Measurements from ENCODE around the gene ING1.
A peak's percentile ranks its signal among the peaks of the same experiment; 100 is the strongest.
"Not testable (repeated sequence)": the region's sequence is repeated elsewhere in the genome, so short reads cannot be mapped to it uniquely, and the experiment has no call there.

ING1 gene

DNA sequence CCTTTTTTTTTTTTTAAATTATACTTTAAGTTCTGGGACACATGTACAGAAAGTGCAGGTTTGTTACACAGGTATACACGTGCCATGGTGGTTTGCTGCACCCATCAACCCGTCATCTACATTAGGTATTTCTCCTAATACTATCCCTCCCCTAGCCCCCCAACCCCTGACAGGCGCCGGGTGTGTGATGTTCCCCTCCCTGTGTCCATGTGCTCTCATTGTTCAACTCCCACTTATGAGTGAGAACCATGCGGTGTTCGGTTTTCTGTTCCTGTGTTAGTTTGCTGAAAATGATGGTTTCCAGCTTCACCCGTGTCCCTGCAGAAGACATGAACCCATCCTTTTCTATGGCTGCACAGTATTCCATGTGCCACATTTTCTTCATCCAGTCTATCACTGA lies 17.7 kb upstream of the ING1 start:
- not testable (repeated sequence) for DNase-seq (ENCODE audit: low spot score)

DNA sequence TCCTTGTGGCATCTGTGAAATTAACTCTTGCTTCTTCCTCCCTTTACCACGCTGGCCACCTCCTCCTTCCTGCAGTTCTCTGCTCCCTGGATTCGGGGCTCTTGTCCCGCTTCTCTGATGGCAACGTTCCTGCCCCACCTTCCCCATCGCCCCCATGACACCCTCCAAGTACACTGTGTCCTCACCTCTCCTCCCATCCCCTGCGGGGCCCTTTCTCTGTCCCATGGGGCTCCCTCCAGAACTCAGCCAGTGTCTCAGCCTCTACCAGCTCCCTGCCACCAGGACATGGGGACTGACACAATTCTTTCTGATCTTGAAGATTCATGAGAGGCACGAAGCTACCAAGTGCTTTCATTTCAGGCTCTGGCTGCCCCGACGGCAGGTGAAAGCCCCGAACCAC lies 16.7 kb upstream of the ING1 start:
- DNase-seq (ENCODE audit: low spot score) = no peak

DNA sequence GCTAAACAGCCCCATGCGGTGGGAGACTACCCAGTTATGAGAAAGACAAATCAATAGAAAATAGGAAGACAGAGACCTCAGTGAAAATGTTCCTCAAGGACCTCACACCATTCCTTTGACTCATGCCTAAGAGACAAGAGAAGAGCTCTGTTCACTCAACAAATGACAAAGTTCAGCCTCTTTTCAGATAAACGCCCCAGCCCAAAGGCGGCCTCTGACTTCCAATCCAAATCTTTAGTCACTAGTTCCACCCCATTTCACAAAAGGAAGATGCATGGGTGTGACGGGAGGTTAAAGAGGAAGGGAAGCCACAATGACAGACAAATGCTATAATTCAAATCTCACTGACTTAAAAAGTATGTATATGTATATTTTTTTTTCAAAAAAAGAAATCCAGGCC lies 15.7 kb upstream of the ING1 start:
- no peak for DNase-seq (ENCODE audit: low spot score)

DNA sequence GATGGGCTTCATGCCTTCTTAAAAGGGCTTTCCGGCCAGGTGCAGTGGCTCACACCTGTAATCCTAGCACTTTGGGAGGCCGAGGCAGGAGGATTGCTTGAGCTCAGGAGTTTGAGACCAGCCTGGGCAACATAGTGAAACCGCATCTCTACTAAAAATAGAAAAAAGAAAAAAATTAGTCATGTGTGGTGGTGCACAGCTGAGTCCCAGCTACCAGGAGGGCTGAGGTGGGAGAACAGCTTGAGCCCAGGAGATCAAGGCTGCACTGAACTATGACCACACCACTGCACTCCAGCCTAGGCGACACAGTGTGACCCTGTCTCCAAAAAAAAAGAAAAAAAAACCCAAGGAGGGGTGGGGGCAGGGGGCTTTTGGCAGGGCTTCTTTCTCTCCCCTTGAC lies 14.8 kb upstream of the ING1 start:
- no peak for DNase-seq (ENCODE audit: low spot score)

DNA sequence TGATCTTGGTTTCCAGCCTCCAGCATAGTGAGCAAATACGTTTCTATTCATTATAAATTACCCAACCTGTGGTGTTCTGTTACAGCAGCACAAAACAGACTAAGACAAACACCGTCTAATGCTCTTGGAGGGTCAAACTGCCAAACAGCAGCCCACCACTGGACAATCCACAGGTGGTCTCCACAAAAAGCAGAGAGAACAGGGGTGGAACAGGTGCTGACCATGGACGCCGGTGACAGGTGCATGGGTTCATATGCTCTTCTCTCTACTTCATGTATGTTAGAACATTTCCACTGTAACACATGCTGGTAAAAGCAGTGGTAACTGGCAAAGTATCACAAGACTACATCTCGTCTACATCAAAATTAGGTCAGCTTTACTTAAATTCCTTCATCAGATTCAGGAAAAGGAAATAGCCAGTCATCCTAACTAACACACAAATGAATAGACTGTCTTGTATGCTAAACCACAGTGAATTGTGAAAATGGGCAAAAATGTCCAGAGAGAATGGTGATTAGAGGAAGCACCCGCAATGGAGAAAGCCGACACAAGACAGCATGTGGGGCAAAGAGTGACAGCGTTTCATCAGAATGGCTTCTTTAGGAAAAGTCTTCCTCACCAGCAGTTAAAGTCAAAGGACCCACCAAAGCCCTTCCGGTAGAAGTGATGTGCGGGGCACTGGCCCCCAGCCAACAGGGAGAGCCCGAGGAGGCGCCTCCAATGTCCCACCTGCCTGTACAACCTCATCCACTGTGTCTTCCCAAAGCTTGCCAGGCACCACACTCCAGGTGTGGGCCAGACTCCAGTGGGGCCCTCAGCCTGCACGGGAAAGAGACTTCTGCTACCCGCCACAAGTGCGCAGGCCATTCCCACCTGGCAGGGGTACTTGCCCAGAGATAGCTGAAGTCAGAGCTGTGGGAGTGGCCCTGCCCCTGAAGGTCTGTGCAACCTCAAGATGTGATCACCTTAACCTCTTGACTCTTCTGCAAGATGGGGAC lies 14.1 kb upstream of the ING1 start:
- no peak for DNase-seq (ENCODE audit: low spot score)

DNA sequence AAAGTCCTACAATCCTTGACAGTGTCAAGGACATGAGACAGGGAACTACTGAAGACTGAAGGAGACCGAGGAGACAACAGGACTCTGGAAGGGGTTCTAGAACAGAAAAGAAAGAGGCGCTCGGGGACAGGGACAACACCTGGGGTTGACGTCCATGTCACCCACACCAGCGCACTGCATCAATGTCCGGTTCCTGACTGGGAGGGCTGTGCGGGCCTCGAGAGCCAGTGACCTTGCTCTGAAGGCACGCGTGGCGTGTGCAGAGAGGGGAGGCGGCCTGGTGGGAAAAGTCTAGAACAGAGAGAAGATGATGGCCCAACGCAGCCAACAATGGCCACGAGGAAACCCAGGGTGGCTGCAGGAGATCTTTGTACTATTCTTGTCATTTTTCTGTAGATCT lies 13.3 kb upstream of the ING1 start:
- no peak for DNase-seq (ENCODE audit: low spot score)

DNA sequence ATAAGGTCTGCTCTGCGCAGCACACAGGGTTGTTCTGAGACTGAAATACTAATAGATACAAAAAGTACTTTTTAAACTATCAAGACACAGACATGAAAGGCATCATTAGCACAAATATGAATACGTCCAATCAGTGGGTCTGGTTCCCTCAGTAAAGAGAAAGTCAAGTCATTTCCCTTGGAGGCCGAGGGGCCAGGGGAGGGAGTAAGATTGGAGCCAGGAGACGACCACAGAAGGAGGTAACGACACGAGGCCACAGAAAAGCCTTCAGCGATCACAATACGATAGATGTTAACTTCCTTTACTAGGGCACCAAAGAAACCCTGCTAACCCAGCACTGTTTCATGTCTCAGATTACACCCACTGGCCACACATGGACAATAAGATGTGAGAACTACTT lies 12.9 kb upstream of the ING1 start:
- DNase-seq (ENCODE audit: low spot score) = no peak

DNA sequence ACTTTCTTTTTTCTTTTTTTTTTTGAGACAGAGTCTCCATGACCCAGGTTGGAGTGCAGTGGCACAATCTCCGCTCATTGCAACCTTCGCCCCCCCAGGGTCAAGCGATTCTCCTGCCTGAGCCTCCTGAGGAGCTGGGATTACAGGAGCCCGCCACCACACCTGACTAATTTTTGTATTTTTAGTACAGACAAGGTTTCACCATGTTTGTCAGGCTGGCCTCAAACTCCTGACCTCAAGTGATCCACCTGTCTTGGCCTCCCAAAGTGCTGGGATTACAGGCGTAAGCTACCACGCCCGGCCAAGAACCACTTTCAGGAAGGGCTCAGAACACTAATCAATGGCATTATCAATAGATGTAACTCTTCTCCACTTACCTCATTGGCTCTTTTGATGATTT lies 12.4 kb upstream of the ING1 start:
- DNase-seq (ENCODE audit: low spot score) = not testable (repeated sequence)

DNA sequence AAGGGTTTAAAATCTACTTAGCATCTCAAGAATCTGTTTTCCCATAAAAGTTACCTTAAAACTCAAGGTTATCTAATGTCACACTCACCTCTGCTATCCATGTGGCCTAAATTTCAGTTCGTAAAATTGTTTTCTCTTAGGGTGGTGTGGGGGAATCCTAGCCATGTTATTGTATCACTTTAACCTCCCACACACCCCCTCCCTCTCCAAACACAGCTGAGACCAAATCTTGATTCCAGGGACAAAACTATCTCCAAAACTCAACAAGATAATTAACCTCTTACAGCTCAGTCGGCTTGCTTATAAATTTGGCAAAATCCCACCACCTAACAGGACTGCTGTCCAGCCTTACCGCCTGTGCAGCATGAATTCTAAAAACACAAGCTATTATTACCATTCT lies 11.4 kb upstream of the ING1 start:
- no peak for DNase-seq (ENCODE audit: low spot score)

DNA sequence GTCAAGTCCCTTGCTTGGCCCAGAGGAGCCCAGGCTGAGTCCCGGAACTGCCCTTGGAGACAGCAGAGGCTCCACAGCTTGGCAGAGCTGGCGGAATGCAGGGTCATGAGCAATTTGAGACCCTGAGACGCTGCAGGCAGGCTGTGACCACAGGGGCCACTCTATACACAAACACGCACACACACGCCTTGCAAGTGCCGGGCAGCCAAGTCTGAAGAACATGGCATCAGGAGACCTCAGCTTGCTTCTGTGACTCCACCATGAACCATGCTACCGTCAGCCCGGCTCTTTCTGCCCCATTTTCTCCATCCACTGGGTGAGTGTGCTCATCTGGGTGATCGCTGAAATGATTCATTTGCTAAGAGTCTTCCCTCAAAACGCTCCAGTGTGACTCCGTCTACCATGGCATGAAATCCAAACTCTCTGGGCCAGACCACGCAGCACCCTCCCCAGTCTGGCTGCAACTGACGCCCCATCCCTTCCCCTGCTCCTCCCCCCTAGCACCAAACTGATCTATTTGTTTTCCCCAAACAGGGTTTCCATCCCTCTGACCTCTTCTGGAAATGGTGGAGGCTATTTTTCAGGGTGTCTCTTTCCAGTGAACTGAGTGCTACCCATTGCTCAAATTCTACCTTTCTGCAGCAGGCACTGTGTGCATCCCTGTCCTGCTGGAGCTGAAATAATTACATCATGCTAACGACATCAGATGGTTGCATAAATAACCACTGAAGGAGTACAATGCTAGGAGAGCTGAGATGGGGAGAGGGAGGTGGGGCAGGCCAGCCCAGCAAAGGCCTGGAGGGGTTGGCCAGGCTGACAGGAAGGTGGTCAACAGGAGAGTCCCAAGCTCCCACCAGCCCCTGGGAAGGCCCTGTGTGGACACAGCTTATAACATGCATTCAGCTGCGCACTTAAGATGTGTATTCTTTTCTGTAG lies 10.6 kb upstream of the ING1 start:
- peak; percentile 37 for DNase-seq (ENCODE audit: low spot score)

DNA sequence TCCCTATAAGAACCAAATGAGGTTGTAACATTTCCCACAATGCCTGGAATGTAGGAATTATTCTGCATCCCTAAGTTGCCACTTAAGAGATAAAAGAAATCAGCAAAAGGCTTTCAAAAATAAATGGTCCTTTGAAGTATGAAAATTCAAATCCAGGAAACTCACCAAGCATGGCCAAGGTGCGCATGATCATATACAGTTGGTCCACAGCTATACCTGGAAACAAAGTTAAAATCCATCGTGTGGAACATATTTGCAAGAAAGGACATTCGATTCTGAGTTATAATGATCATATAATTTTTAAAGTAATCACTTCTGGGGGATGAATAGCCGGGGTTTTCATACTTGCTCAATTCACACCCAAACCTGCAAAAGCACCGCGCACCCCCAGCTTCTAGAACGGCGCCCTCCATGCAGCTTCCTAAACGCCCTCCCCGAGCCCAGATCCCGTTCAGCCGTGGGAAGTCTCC lies 8.1 kb upstream of the ING1 start:
- DNase-seq (ENCODE audit: low spot score) = peak; percentile 9

DNA sequence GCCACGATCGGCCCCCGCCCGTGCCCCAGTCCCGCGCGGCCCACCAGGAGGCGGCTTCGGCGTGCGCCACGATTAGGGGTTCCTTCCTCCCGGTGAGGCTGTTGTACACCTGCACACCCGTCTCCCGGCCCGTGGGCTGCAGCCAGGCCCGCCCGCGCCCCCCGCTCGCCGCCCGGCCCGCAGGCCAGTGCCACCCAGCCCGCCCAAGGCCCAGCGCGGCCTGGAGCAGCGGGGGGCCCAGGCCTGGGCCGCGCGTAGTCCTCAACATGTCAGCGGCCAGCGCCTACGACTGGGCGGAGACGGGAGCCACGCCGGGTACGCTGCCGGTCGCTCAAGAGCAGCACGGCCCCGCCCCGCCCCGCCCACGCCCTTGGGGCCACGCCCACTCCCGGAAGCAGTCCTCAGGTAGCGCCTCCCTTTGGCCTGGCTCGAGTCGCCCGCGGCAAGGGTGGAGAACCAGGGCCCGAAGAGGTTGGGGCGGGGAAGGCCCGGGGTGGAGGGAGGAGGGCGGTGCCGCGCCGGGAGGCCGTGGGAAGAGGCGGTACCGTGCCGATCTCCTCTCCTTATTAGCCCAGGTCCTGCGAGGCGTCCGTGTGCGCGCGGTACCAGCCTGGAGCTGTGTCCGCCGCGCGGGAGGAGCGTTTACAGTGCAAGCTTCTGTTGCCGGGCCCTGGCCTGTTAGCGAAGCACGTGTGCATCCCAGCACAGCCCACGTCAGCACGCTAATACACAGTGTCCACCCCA lies 7.5 kb upstream of the ING1 start, which contains the start of gene CARS2:
TSS of gene CARS2 (minus strand) at position 291 of the 744 bp plus-strand sequence. CDS start at position 268, 23 bp downstream.
- peak; percentile 98 for DNase-seq (ENCODE audit: low spot score)

DNA sequence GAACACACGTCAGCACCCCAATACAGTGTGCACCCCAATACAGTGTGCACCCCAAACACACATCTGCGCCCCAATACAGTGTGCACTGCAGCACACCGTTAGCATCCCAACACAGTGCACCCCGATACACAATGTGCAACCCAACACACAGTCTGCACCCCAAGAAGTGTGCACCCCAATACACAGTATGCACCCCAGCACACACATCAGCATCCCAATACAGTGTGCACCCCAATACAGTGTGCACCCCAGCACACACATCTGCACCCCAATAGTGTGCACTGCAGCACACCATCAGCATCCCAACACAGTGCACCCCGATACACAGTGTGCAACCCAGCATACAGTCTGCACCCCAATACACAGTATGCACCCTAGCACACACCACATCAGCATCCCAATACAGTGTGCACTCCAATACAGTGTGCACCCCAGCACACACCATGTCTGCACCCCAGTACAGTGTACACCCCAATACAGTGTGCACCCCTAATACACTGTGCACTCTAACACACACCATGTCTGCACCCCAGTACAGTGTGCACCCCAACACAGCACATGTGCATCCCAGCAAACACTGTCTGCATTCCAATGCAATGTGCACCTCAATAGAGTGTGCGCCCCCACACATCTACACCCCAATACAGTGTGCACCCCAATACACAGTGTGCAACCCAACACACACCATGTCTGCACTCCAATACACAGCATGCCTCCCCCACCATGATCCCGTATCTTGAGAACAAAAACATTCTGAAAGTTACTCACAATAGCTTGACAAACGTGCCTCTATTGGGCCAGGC lies 6.7 kb upstream of the ING1 start:
- DNase-seq (ENCODE audit: low spot score) = no peak

DNA sequence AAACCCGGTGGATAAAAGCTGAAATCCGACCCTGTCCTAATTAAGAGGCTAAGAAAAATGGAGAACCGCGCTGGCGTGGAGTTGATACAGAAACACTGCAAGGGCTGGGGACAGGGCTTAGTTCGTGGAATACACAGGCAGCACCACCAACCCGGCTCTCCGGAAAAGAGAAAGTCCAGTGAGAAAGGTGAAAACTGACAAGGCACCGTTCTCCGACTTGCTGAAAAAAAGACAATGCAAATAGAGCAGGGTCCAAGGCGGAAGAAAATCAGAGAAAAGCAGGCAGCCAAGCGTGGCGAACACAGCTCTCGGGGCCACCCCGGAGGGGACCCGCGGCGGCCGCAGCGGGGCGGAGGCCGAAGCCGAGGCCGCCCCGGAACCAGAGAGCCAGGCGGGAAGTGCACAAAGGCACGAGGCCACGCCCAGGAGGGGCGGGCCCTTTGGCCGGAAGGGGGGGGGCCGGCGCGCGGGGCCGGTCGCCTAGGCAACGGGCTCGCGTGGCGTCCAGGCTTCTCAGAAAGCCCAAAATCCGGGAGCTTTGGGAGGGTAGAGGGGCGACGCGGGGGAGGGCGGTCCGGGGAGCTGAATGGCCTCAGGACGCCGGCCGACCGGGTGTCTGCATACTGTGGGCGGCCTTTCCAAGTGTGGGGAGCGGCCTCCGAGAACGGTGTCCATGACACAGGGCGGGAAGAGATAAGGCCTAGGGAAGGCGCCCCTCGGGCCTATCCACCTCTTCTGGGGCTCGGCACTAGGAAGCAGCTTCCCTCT lies 1.2 kb upstream of the ING1 start:
- DNase-seq (ENCODE audit: low spot score) = peak; percentile 93

DNA sequence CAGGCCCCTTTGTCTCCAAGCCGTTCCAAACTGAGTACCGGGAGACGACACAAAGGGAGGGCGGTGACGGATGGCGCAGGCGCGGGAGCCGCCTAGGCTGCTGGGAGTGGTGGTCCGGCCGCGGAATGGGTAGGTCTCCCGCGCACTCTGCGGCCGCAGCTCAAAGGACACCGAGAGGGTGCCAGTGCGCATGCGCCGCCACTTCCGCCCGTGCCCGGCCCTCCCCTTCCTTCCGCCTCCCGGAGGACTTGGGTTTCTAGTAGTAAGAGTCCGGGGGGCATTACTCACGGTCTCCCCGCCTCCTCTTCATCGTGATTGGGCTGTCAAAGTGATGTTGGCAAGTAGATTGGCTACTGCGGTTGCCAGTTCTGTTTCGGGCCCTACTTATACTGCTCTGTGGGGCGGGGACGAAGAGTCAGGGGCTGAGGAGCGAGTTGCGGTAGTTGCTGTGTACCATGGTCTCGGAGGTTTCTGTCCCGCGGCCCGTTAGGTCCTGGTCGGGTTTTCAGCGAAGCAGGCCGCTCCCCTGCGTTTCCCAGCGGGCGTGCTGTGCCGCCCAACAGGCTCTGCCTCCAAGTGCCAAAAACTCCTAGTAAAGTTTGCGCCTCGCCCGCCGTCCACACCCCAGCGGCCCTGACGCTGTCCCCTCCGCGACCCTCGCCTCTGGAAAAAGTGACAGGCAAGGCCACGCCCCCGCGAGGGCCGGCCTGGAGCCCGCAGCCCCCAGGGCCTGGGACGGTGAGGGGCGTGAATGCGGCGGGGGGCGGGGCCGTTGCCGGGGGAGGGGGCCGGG lies 455 bp upstream of the ING1 start:
- DNase-seq (ENCODE audit: low spot score) = peak; percentile 100

DNA sequence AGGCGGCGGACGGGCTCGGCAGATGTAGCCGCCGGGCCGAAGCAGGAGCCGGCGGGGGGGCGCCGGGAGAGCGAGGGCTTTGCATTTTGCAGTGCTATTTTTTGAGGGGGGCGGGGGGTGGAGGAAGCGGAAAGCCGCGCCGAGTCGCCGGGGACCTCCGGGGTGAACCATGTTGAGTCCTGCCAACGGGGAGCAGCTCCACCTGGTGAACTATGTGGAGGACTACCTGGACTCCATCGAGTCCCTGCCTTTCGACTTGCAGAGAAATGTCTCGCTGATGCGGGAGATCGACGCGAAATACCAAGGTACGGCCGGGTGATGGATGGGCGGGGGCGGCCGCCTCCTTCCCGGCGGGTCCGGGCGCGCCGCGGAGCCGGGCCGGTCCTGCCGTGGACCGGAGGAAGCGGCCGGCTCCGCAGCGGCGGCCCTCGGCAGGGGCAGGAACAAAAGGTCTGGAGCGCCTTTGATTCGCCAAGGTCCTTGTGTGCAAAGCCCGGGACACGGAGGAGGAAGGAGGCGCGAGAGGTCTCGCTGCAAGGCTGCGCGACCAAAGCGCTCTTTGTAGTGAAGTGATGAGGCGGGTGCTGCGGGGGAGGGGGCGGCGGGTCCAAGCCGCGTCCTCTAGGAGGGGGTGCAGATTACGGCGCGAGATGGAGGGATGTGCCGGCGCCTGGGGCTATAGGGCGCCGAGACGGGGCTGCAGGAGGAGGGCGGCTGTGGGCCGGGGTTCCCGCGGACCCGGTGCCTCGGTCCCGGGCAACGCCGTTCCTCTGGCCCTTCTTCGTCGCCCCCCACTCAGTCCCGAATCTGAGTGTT lies 689 bp downstream of the ING1 start:
- peak; percentile 61 for DNase-seq (ENCODE audit: low spot score)

DNA sequence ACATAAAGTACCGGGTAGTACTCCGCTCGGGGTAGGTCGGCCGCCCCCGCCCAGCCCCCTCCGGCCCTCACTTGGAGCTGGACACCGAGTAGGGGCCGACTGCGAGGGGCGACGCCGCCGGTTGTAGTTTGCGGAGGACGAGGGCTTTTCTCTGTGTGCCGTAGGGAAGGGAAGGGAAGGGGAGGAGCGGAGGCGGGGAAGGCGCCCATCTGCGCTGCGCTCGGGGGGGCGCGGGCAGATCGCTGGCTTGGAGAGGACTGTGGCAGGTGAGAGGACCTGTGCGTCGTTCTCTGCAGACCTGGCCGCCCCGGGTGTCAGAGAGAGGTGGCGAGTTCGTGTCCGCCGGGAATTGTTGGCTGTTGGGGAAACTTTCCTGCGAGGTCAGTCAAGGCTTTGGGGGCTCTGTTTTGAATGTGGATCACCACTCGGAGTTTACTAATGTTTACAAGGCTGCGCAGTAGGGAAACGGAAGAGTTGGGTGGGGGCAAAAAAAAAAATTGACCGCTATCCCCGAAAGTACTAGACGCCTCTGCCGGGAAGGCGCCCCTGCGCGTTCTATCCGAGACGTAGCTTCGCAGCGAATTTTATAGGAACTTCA lies 1.4 kb downstream of the ING1 start:
- peak; percentile 57 for DNase-seq (ENCODE audit: low spot score)

All from kidney tubule cell (primary cell).